Central memory CD8-positive, alpha-beta T cell (primary cell): Measurements from ENCODE around the gene BRD3OS.

ENCODE experiments used
- ATAC-seq: fragments of 150-1000 bp; cut with Tn5 transposase; replicated peaks from 2 replicates; pipeline ENCODE4 v1.10.0; 2022; ENCODE audit warnings: mild to moderate bottlenecking, moderate FRiP score, moderate number of reproducible peaks; ENCODE audit not compliant: poor library complexity, severe bottlenecking; ENCODE audit errors: extremely low read depth
- DNase-seq, 2 donors: peaks; one replicate each; pipeline ENCODE4 v3.0.0; 2021; ENCODE audit warnings: low spot score in 2 of 2
- H3K27ac Mint-ChIP-seq: one replicate; pipeline ENCODE4 v1.8.0; 2022; ENCODE audit warnings: low read depth, mild to moderate bottlenecking, moderate library complexity, mixed read lengths
- H3K27me3 Mint-ChIP-seq: one replicate; pipeline ENCODE4 v1.8.0; 2022; ENCODE audit warnings: mixed read lengths
- H3K36me3 Mint-ChIP-seq: one replicate; pipeline ENCODE4 v1.8.0; 2022; ENCODE audit warnings: mild to moderate bottlenecking, moderate library complexity, mixed read lengths; ENCODE audit not compliant: insufficient read depth
- H3K4me1 Mint-ChIP-seq: one replicate; pipeline ENCODE4 v1.8.0; 2022; ENCODE audit warnings: mixed read lengths
- H3K4me3 Mint-ChIP-seq: one replicate; pipeline ENCODE4 v1.8.0; 2022; ENCODE audit warnings: mild to moderate bottlenecking, moderate library complexity, mixed read lengths
- H3K9me3 Mint-ChIP-seq: one replicate; pipeline ENCODE4 v1.8.0; 2022; ENCODE audit warnings: mixed read lengths

Gene BRD3OS

DNA sequence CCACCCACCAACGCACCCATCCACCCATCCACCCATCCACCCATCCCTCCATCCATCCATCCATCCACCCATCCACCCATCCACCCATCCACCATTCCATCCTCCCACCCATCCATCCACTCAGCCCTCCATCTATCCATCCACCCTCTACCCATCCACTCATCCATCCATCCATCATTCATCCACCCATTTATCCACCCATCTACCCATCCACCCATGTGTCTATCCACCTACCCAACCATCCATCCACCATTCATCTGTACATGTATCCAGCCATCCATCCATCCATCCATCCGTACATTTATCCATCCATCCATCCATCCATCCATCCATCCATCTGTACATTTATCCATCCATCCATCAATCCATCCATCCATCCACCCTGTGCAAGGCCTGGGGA is 22.0 kb upstream of the BRD3OS start:
- Mint-ChIP-seq H3K4me1 (no peaks in the 10 kb centered on the region), H3K36me3 (peaks cover 5% of the 10 kb centered on the region), H3K4me3 (no peak overlapping the region), H3K9me3 (no peaks in the 10 kb centered on the region), H3K27me3 (peaks cover 13% of the 10 kb centered on the region), H3K27ac (no peak overlapping the region)
- ATAC-seq (no peak), DNase-seq (no peak)

DNA sequence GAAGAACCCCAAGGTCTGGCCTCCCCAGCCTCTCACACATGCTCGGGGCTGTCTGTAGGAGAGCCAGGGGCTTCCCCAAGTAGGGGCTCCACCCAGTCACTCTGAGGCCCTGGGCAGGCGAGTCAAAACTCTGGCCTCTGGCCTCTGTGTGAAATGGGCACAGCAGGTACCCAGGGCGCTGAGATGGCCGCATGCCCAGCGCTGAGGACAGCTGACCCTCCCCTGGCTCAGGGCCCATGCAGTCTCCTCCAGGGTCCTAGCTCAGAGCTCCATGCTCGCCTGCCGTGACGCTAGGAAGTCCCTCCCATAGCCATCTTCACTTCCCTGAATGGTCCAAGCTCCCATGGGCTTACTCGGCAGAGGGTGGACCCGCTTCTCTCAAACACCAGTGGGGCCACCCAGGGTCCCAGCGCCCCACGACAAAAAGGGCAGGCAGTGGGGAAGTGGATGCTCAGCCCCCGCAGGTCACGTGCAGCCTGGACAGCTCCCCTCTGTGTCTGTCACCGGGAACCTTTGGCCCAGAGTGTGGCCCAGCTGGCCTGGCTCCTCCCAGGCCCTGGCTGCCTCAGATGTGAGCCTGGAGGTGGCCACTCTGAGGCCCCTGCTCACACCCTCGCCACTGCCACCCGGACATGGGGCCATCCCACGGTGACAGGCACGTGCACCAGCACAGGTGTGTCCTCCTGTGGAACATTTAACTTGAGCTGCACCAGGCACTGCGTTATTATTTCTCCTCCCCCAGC is 21.0 kb upstream of the BRD3OS start:
- Mint-ChIP-seq H3K9me3 (no peaks in the 10 kb centered on the region), H3K4me1 (no peaks in the 10 kb centered on the region), H3K27me3 (peaks cover 13% of the 10 kb centered on the region), H3K36me3 (peaks cover 5% of the 10 kb centered on the region), H3K27ac (no peak overlapping the region), H3K4me3 (no peak overlapping the region)
- no peak for ATAC-seq
- DNase-seq = no peak

DNA sequence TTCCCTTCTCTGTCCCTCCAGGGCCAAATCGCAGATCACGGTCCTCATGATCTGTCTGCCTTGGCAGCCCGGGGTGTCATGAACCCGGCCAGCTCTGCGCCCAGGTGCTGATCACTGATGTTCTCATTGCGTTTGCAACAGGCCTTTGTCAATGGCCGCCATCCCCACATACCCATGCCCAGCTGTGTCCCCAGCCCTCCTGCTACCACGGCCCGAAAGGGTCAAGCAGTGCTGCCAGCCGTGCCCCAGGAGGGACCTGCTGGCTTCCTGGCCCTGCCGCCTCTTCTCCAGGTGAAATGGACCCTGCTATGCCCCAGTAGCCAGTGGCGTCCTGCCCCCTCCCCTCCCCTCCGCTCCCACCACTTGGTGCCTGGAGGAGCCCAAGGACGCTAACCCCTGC is 20.4 kb upstream of the BRD3OS start:
- H3K4me1 Mint-ChIP-seq = no peaks in the 10 kb centered on the region

DNA sequence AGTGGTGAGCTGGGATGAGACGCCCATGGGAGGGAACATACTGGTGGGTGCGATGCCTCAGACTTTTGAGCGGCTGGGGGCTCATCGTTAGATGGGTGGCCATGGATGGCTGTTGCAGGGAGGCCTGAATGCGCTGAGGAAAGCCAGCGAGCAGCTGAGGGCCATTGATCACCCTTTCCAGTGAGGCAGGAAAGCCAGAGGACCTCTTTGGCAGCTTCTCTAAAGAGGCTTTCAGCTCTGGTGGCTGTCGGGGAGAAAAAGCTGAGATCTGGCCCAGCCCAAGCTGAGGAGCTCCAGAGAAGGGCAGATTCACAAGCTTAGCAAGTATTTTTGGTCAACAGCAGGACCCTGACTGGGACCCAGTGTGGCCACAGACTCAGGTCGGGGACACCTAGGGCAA is 19.9 kb upstream of the BRD3OS start:
- no peak for DNase-seq
- H3K27me3 Mint-ChIP-seq = peaks cover 13% of the 10 kb centered on the region
- no peaks in the 10 kb centered on the region for H3K4me1 Mint-ChIP-seq
- no peak overlapping the region for H3K4me3 Mint-ChIP-seq
- H3K9me3 Mint-ChIP-seq = no peaks in the 10 kb centered on the region
- ATAC-seq = no peak
- peaks cover 5% of the 10 kb centered on the region for H3K36me3 Mint-ChIP-seq
- no peak overlapping the region for H3K27ac Mint-ChIP-seq

More for the DNA sequence above, 20.4 kb upstream of the BRD3OS start:
- peaks cover 5% of the 10 kb centered on the region for H3K36me3 Mint-ChIP-seq
- no peak for DNase-seq
- no peak overlapping the region for H3K27ac Mint-ChIP-seq
- peaks cover 13% of the 10 kb centered on the region for H3K27me3 Mint-ChIP-seq
- ATAC-seq = no peak
- H3K4me3 Mint-ChIP-seq = no peak overlapping the region
- H3K9me3 Mint-ChIP-seq = no peaks in the 10 kb centered on the region

DNA sequence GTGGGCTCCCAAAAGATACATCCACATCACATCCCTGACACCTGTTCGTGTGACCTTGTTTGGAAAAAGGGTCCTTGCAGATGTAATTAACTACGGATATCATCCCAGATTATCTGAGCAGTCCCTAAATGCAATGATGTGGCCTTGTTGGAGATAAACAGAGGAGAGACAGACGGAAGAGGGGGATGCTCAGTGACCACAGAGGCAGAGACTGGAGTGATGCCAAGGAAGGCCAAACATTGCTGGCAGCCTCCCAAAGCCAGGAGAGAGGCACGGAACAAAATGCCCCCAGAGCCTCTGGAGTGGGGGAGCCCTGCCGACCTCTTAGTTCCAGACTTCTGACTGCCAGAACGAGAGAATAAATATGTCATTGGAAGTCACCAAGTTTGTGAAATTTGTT is 18.1 kb upstream of the BRD3OS start:
- peaks cover 13% of the 10 kb centered on the region for H3K27me3 Mint-ChIP-seq
- no peak for ATAC-seq
- no peak for DNase-seq
- H3K27ac Mint-ChIP-seq = no peak overlapping the region
- no peaks in the 10 kb centered on the region for H3K4me1 Mint-ChIP-seq
- peaks cover 5% of the 10 kb centered on the region for H3K36me3 Mint-ChIP-seq
- H3K4me3 Mint-ChIP-seq = no peak overlapping the region
- H3K9me3 Mint-ChIP-seq = no peaks in the 10 kb centered on the region

DNA sequence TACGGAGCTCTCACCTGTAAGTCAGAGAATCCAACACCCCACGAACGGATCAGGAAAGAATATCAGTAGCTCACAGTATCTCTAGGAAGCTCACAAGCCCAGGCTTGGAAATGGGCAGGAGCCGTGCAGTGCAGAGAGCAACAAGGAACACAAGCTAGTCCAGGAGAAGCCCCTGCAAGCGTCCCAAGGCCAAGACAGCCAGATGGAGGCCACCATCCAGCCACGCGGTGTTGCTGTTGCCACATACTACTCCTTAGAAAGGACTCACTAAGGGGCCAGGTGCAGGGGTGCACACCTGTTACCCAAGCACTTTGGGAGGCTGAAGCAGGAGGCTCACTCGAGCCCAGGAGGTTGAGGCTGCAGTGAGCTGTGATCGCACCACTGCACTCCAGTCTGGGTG is 17.7 kb upstream of the BRD3OS start:
- Mint-ChIP-seq H3K4me3 (no peak overlapping the region), H3K4me1 (no peaks in the 10 kb centered on the region)

DNA sequence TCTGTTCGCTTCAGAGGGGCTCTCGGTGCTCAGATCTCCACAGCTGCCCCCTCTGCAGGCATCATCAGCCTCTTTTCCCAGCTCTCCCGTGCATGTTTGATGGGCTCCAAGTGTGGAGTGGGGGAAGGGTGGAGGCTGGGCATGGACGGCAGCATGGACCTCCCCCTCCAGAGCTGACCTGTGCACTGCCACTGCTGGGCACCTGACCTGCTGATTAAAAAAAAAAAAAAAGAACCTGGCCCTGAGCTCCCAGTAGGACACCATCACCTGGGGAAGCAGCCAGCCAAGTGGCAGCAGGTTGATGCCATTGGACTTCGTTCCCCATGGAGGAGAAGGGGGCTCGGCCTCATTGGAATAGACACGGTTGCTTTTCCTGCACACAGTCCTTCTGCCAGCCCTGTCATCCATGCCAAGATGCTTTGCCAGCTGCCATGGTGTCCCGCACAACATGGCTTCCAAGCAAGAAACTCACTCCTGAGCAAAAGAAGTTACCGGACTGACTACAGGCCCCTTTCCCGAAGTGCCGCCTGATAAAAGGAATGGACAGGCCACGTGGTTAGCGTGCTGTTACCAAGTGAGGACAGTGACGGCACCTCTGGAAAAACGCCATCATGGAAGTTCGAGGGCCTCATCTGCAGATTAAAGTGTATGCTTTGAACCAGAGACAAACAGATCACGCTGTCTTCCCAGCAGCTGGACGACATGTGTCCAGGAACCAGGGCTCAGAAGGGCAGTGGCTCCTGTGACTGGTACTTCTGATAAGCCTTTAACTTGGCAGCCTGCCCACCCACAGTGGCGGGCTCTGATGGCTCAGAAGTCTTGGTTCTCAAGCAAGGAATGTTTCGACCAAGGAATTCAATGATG is 14.7 kb upstream of the BRD3OS start:
- peaks cover 2% of the 10 kb centered on the region for H3K36me3 Mint-ChIP-seq
- no peaks in the 10 kb centered on the region for H3K9me3 Mint-ChIP-seq
- ATAC-seq = no peak
- DNase-seq = no peak
- H3K27me3 Mint-ChIP-seq = peaks cover 13% of the 10 kb centered on the region
- H3K4me1 Mint-ChIP-seq = no peaks in the 10 kb centered on the region
- H3K4me3 Mint-ChIP-seq = no peak overlapping the region
- H3K27ac Mint-ChIP-seq = no peak overlapping the region

More for the DNA sequence above, 17.7 kb upstream of the BRD3OS start:
- ATAC-seq (no peak), DNase-seq (no peak)
- Mint-ChIP-seq H3K36me3 (peaks cover 5% of the 10 kb centered on the region), H3K27me3 (peaks cover 13% of the 10 kb centered on the region), H3K27ac (no peak overlapping the region), H3K9me3 (no peaks in the 10 kb centered on the region)

DNA sequence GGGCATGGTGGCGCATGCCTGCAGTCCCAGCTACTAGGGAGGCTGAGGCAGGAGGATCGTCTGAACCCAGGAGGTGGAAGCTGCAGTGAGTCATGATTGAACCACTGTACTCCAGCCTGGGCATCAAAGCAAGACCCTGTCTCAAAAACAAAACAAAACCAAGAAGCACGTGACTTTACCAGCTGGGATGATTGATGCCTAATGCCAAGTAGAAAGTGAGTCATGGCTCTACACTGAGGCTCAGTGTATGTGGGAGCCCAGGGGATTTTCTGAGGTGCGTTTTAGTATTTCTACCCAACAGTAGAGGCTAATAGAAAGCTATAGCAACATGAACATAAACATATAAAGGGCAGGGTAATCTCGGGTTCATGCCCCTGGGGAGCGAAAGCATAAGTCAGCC is 13.9 kb upstream of the BRD3OS start:
- Mint-ChIP-seq H3K36me3 (peaks cover 2% of the 10 kb centered on the region), H3K27me3 (peaks cover 13% of the 10 kb centered on the region), H3K4me1 (no peaks in the 10 kb centered on the region), H3K4me3 (no peak overlapping the region), H3K9me3 (no peaks in the 10 kb centered on the region), H3K27ac (no peak overlapping the region)
- ATAC-seq (no peak), DNase-seq (no peak)

DNA sequence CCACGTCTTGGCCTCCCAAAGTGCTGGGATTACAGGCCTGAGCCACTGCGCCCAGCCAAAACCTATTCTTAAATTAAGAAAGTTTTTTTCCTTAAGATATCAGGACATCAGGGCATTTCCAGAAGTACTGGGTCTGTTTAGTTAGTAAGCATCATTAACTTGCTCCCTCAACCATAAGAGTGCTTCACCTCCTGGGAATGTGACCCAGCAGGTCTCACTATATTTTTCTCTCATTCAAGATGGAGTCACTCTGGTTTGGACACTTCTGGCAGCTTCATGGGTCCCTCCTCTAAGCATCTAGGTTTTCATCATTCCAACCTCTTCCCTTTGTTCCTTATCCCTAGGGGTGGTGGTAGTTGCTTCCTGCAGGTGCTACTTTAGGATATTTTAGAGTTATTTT is 10.3 kb upstream of the BRD3OS start:
- ATAC-seq (no peak), DNase-seq (no peak)
- Mint-ChIP-seq H3K9me3 (no peaks in the 10 kb centered on the region), H3K4me1 (no peaks in the 10 kb centered on the region), H3K27ac (no peak overlapping the region), H3K4me3 (no peak overlapping the region), H3K27me3 (no peaks in the 10 kb centered on the region), H3K36me3 (no peaks in the 10 kb centered on the region)

DNA sequence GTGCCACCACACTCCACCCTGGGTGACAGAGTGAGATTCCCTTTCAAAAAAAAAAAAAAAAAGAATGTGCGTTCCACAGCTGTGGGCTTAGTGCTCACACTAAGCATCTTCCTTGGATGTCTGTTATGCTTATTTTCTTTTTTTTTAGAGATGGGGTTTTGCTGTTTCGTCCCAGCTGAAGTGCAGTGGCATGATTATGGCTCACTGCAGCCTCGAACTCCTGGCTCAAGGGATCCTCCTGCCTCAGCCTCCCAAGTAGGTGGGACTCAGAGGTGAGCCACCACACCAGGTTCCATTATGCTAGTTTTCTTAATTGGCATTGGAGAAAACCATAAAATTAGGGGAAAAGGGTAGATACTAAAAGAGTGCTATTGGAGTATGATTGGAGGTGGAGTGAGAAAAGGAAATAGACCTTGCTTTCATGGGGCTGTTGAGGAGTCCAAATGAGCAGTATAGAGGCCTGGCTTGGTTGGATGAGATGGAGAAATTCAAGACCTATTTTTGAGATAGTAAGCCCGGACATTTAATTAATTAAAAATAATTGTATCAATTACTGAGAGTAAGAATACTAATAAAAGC is 978 bp upstream of the BRD3OS start:
- peak overlapping the region; percentile 76 for H3K4me3 Mint-ChIP-seq
- peak overlapping the region; percentile 33 for H3K27ac Mint-ChIP-seq
- ATAC-seq = no peak

DNA sequence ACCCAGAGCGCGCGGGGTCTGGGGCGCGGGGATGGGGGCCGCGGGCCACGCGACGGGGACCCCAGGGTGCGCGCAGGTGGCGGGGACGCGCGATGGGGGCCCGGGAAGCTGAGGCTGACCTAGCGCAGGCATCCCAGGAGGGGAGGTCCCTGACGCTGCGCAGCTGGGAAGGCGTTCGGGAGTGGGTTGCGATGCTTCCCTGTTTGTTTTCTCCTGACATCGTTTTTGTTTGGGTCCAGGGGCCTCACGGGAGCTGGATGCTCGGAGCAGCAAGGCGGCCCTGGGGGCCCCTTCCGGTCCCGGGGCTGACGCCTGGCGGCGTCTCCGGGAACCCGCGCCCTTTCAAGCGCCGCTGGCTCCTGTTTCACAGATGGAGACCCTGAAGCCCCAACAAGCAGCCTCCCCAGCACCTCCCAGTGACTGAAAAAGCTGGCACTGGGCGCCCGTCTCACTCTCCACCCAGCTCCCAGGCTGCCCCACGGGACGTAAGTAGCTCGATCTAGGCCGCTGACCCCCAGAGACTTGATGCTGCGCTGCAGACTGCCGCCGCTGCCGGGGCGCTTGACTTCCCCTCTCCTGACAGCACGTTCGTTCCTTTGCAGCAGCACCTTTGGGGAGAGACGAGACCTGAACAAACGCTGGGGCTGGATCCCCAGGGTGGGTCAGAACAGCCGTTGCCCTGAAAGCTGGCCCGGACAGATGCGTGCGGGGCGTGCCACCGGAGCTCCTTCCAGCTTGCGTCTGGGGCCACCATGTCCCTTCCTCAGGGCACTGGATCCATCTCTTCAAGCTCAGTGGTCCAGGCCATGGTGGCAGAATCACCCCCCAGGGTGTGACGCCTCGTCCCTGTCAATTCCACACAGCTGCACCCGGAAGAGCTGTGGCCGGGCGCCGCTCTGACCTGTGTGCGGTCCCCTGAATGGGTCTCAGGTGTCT is 593 bp downstream of the BRD3OS start:
- DNase-seq = peak; percentile 25 to 39
- peak; percentile 54 for ATAC-seq
- peaks cover 15% of the 10 kb centered on the region for H3K4me1 Mint-ChIP-seq
- peak overlapping the region; percentile 76 for H3K4me3 Mint-ChIP-seq
- H3K27me3 Mint-ChIP-seq = no peaks in the 10 kb centered on the region
- peak overlapping the region; percentile 51 for H3K27ac Mint-ChIP-seq
- no peaks in the 10 kb centered on the region for H3K9me3 Mint-ChIP-seq
- H3K36me3 Mint-ChIP-seq = peaks cover 6% of the 10 kb centered on the region

More for the DNA sequence above, 978 bp upstream of the BRD3OS start:
- Mint-ChIP-seq H3K36me3 (peaks cover 3% of the 10 kb centered on the region), H3K9me3 (no peaks in the 10 kb centered on the region), H3K27me3 (no peaks in the 10 kb centered on the region), H3K4me1 (peaks cover 15% of the 10 kb centered on the region)
- DNase-seq = no peak

DNA sequence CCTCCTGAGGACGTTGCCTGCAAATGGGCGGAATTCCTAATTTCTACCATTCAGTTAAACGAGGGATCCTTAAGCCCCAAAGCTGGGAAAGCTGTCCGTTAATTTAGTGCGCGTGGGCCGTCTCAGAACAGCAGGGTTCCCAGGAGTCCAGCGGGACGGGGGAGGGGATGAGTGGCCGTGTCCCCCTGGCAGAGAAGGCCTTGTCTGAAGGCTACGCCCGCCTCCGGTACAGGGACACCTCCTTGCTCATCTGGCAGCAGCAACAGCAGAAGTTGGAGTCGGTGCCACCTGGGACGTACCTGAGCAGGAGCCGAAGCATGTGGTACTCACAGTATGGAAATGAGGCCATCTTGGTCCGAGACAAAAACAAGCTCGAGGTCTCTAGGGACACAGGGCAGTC is 1.3 kb downstream of the BRD3OS start:
- ATAC-seq = no peak
- Mint-ChIP-seq H3K36me3 (peaks cover 7% of the 10 kb centered on the region), H3K9me3 (no peaks in the 10 kb centered on the region), H3K4me1 (peaks cover 15% of the 10 kb centered on the region), H3K4me3 (peak overlapping the region; percentile 76), H3K27ac (no peak overlapping the region), H3K27me3 (no peaks in the 10 kb centered on the region)
- DNase-seq = no peak
